Measurements from ENCODE around the gene FBXO44. TPM values are rescaled to one million over a fixed set of nuclear protein-coding genes. Genes with fewer than 3 reads are reported as not detected.

The FBXO44 gene
- total RNA-seq, 1 experiment from 2014 or later: 13.3 TPM

DNA sequence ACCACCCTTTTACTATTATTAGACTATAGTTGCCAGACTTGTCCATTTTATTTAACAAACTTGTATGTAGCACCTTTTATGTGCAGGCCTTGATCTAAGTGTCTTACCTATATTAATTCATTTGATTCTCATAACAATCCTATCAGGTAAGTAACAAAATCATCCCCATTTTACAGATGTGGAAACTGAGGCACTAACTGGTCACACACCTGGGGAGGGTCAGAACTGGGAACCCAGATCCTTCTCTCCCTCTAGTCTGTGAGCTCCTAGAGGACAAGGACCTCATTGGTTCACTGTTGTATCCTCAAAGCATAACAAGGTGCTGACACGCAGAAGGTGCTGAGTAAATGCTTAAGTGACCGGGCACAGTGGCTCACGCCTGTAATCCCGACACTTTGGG is 15.3 kb upstream of the FBXO44 start:
- DNase-seq (ENCODE audit: low read depth): no peak

GRCh38 chr1:11640101-11640500 is 14.6 kb upstream of the FBXO44 start:
- DNase-seq (ENCODE audit: low read depth): no peak

DNA sequence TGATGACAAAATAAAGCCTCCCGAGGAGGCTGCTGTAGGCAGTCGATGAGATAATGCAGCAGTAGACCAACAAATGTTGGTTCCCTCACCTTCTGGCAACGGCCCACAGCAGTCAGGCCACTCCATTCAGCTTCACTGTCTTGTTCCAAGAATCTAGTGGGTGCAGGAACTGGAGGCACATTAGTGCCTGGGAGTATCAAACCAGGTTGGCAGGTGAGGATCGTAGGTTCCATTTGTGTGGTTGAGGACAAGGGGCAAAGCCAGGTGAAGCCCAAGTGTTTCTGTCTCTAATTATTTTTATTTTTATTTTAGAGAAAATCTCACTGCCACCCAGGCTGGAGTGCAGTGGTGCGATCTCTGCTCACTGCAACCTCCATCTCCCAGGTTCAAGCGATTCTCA is 13.7 kb upstream of the FBXO44 start:
- DNase-seq (ENCODE audit: low read depth): no peak

DNA sequence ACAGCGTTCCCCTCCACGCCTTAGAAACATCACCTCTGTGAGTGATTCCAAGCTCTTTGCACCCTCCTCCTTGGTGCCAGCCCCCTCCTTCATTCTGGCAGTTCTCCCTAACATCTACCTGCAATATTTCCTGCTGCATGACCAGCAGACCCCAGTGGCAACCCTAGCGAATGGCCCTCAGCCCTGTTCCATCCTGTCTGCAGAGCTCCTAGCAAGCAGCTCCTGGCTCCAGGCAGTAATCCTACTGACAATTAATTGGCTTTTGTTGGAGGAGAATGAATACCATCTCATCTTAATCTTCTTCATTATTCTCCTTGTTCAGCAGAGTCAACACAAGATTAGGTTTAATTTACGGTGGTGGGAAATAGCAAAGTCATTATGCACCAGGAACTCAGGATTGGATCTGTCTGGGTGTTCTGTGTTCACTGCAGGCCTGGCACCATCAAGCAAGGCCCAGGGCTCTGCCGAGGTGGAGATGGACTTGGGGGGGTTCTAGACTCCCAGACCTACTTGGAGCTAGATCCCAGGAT is 12.8 kb upstream of the FBXO44 start:
- no peak for DNase-seq (ENCODE audit: low read depth)

- DNase-seq (ENCODE audit: low read depth): peak; percentile 53
Measured at GRCh38 chr1:11642418-11643017, 12.2 kb upstream of the FBXO44 start.

DNA sequence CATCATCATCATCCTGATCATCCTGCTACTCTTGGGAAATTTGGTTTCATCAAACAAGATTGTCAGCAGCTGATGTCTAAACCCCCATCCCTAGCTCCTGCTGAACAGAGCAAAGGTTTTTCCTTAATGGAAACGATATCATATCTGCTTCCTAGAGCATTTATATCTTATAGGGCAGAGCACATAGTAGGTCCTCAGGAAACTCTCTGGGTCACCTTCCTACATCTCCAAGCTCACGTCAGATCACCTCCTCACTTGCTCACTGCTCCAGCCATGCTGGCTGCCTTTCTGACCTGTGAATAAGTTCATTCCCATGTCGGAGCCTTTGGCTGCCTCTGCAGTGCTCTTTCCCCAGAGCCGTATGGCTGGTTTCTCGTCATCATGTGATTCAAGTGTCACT is 10.9 kb upstream of the FBXO44 start:
- DNase-seq (ENCODE audit: low read depth): no peak

DNA sequence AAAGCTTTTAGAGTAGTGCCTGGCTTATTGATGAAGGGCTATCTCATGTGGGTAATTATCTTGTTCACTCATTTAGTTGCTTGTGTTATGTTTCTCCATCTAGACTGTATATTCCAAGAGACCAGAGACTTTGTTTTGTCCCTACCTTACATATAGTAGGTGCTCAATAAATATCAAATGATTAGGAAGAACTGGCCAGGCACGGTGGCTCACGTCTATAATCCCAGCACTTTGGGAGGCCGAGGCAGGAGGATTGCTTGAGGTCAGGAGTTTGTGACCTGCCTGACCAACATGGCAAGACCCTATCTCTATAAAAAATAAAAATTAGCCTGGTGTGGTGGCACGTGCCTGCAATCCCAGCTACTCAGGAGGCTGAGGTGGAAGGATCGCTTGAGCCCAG is 9.4 kb upstream of the FBXO44 start:
- DNase-seq (ENCODE audit: low read depth): no peak

DNA sequence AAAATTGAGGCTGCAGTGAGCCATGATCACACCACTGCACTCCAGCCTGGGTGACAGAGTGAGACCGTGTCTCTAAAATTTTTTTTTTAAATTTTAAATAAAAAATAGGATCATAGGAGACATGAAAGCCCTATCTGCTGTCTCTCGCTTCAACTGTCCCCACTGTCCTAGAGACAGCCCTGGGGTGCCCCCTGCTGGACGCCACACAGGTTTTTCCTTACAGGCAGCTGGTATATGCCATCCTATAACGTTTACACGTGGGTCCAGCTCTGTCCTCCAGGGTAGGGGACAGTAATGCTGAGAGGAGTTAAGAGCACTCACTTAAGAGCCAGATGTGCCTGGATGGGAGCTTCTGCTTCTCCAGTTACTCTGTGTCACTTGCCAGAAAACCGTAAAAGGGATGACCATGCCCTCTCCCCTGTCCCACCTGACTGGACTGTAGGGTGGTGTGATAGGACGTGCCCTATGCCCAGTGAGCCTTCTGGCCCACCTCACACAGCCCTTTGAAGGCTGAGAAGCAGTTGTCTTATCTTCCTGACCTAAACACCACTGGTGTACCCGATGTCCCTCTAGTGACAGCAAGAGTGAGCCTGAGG is 8.9 kb upstream of the FBXO44 start:
- DNase-seq (ENCODE audit: low read depth): peak; percentile 74

DNA sequence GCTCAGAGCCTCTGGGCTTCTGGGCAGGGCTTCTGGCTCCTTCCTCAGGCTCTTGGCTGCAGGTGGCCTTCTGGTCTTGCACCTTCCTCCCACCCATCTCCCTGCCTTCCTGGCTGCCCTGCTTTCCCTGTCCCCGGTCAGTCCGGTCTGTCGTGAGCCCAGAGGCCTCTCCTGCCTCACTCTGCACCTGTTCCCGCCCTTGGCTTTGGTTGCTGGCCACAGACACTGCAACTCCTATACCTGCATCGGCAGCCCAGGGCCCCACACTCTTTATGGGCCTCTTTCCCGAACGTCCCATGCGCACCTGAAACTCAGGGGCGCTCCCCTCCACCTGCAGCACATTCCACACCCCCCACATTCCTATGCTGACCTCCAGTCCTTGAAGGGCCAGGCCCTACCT is 8.4 kb upstream of the FBXO44 start:
- no peak for DNase-seq (ENCODE audit: low read depth)

- DNase-seq (ENCODE audit: low read depth): no peak
Measured at GRCh38 chr1:11647333-11647732, 7.3 kb upstream of the FBXO44 start.

DNA sequence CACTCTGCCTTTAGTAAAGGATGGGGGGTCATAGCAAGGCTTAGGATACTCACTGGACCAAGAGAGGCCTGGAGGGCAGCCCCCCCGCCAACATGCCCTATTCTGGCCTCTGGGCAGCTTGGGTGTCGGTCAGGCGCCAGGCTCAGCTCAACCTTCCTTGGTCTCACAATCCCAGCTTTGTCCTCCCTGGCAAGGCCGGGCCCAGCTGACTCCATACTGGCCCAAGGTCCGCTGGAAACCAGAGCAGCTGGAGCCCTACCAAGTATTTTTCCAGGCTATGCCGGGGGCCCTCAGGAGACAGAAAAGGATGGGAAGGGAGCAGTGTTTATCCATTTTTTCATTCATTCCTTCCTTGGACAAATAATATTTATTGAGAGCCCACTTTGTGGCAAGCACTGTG is 6.6 kb upstream of the FBXO44 start:
- DNase-seq (ENCODE audit: low read depth): no peak

DNA sequence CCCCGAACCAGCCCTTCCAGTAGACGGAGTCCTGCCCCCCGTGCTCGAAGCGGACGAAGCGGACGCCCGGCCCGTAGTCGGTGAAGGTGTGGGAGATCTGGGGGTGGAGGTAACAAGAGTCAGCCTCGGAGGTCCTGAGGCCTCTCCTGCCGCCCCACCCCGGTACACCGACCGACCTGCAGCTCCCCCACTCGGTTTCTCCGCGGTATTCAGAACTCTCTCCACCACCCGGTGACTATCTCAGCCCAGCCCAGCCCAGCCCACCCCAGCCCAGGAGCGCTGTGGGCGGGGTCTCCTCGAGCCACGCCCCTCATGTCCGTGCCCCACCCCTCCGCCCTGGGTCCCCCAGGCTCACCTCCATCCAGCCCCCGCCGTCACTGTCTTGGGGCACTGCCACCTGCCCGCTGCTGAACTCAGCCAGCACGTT is 5.9 kb upstream of the FBXO44 start:
- peak; percentile 20 for DNase-seq (ENCODE audit: low read depth)

DNA sequence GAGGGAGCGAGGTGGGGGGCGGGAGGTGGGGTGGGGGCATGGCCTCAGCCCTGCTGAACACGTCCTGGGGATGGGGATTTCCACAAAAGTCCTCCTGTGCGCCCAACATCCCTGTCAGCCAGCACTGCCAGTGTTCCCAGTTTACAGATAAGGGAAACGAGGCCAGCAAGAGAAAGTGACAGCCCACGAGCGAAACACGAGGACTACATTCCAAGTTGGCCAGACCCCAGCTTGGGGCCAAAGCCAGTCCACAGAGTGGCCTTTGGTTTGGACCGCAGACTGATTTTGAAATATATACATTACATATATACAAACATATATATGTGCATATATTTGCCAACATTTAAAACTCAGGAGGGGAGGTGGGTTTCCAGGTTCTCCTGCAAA is 5.4 kb upstream of the FBXO44 start:
- DNase-seq (ENCODE audit: low read depth): no peak

DNA sequence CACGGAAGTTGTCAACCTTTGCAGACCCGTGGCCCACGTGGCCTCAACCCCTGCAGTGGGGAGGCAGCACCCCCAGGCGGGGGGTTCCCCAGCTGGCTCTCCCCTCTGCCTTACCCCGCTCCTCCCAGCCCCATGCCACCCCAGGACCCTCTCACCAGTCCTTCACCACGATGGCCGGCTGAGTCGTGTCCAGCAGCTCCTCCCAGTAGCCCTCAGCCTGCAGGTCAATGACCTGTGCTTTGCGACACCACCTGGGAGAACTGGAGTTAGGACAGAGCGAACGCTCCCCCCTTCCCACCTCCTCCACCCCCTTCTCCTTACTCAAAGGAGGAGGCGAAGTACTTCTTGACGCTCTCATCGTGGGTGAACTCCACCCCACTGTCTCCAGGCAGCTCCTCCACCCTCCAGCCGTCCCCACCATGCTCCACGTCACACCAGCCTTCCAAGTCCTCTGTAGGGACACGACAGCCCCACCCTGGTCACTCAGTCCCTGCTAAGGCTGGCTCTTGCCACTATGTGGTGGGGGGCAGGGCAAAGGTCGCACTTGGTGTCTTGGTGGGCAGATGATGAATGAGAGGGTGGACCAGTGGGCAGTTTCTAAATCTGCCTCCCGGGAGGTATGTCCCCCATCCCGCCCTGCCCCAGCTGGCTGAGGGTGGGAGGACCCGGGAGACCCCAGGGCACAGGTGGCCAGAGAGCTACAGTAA is 4.9 kb upstream of the FBXO44 start:
- no peak for DNase-seq (ENCODE audit: low read depth)

GRCh38 chr1:11650331-11650991 is 4.2 kb upstream of the FBXO44 start:
- DNase-seq (ENCODE audit: low read depth): peak; percentile 65

GRCh38 chr1:11651017-11651416 is 3.7 kb upstream of the FBXO44 start:
- DNase-seq (ENCODE audit: low read depth): no peak

DNA sequence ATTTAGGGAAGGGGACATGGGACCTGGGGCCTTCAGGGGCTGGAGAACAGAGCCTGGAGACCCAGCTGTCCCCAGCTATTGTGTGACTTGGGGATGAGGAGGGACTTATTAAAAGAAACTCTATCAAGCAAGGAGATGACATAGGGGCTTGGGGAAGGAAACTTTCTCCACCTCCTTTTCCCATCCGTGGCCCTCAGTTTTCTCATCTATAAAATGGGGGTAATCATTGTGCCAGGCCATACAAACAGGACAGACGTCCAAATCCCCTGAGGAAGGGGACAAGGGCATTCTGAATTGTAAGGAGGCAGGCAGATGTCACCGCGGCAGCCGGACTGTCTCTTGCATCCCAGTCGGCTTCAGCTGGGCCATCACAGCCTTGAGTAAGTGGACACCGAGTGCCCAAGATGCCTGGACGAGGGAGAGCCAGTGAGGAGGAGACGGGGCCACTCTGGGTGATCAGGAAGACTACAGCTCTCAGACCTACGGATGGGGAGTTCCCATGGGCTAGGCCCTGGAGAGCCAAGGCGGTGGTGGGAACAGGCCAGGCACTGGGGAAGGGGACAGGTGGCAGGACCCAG is 2.4 kb upstream of the FBXO44 start:
- no peak for DNase-seq (ENCODE audit: low read depth)

DNA sequence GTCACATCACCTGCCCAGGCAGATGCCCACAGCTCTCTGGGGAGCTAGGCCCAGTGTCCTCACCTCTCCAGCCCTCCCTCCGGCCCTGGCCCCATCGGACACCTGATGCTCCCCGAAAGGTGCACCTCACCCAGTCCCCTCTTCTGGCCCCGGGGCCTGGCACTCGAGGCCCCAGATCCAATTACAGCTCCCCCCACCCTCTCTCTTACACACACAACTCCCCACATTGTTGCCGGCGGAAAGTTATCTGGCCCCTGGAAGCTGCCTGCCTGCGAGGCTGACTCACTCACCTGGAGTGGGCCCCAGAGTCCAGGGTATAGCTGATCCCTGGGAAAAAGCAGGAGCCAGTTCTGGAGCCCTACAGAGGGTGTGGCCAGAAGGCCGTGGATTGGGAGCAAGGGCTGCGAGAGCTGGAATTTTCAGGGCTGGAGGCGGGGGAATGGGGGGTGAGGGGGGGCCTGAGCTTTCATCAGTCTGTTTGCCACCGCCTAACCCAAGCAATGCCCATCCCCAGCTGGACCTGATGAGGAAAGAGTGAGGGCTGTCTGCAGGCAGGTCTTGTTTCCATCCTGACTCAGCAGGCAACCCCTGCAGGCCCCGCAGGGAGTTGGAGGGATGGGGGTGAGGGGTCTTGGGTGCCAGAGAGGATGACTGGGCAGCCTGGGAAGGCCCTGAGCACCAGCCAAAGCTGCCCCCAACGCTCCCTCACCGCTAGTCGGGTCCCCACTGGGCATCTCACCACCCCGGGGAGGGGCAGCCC is 1.4 kb upstream of the FBXO44 start:
- peak; percentile 87 for DNase-seq (ENCODE audit: low read depth)

DNA sequence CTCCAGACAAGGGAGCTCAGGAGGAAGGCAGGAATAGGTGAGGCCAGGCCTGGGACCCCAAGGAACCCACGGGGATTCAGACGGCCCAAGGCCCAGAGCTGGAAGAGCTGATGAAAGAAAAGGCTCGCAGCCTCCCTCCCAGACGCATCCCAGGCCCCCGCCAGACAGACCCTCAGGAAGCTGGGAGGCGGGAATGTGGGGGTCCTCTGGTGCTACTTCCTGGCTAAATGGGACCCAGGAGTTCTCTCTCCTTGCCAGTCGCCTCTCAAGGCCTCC is 878 bp upstream of the FBXO44 start:
- no peak for DNase-seq (ENCODE audit: low read depth)

DNA sequence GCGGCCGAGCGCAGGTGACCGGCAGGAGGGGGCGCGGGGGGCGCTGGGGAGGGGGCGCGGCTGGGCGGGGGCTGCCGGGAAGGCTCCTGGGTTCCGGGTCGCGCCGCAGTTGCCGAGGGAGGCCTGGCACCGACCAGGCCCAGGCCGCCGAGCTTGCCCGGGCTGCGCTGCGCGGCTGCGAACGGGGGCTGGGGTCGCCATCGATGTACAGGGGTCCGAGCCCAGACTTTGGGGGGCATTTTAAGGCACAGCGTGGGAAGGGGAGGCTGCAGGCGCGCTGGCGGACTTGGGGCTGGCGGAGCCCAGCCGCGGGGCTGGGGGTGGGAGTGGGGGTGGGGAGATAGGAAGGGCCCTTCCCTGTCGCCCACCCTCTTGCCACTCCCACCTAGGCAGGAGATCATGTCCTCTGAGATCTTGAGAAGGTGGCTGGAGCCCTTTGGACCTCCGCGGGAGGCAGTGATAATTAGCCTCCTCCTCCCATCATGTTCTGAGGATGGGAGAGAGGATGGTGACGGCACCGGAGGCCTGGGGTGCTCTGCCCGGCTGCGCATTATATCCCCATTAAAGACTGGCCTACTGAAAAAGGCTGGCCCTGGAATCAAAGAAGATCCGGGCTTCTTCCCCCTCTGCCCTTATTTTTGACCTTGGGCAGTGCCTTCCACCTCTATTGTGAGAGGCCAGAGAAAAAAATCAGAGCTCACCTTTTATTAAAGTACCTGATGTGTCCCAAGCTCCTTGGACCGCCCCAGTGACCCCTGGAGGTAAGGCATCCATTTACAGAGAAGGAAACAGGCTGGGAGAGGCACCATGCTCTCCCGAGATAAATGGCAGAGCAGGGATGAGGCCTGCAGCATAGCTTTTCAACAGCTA is 497 bp downstream of the FBXO44 start:
- DNase-seq (ENCODE audit: low read depth): no peak

DNA sequence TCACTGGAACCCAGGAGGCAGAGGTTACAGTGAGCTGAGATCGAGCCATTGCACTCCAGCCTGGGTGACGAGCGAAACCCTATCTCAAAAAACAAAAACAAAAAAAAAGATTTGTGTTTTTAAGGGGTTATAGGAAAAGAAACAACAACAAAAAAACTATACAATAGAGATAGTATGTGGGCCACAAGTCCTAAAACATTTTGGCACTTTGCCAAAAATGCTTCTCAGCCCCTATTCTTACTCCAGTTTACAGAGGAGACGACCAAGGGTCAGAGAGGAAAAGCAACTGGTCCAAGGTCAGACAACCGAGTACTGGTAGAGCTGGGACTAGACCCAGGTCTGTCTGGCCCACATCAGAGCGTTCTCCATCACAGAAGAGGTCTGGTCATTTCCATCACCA is 3.0 kb downstream of the FBXO44 start:
- DNase-seq (ENCODE audit: low read depth): no peak

Measured in M059J (cell line).